Osteocyte (in vitro differentiated cells): ENCODE results near the gene OXCT1. TPM values are rescaled to one million over a fixed set of nuclear protein-coding genes. Genes with fewer than 3 reads are reported as not detected.
"Not testable (repeated sequence)": the region's sequence is repeated elsewhere in the genome, so short reads cannot be mapped to it uniquely, and the experiment has no call there.

ENCODE experiments used
- DNase-seq: peaks from one replicate; pipeline ENCODE4 v3.0.0; 2021; ENCODE audit warnings: mixed read lengths; ENCODE audit not compliant: unreplicated experiment; ENCODE audit errors: extremely low spot score
- H3K27ac Mint-ChIP-seq: one replicate; pipeline ENCODE4 v1.8.0; 2021; ENCODE audit warnings: mild to moderate bottlenecking, mixed read lengths; ENCODE audit not compliant: unreplicated experiment
- H3K27me3 Mint-ChIP-seq: one replicate; pipeline ENCODE4 v1.8.0; 2021; ENCODE audit warnings: mixed read lengths; ENCODE audit not compliant: unreplicated experiment
- H3K36me3 Mint-ChIP-seq: one replicate; pipeline ENCODE4 v1.8.0; 2021; ENCODE audit warnings: mixed read lengths; ENCODE audit not compliant: unreplicated experiment
- H3K4me1 Mint-ChIP-seq: one replicate; pipeline ENCODE4 v1.8.0; 2021; ENCODE audit warnings: mixed read lengths; ENCODE audit not compliant: unreplicated experiment
- H3K4me3 Mint-ChIP-seq: one replicate; pipeline ENCODE4 v1.8.0; 2021; ENCODE audit warnings: mild to moderate bottlenecking, moderate library complexity, mixed read lengths; ENCODE audit not compliant: unreplicated experiment
- H3K9me3 Mint-ChIP-seq: one replicate; pipeline ENCODE4 v1.8.0; 2021; ENCODE audit warnings: mixed read lengths; ENCODE audit not compliant: unreplicated experiment
- total RNA-seq: library from RNA; stranded (reverse); gene quantifications from 2 replicates; pipeline ENCODE4 v1.2.1, GENCODE V29; 2021
- TF ChIP-seq, protein P1 (sequence below): fragments of 200-600 bp; sonication (generic); IDR thresholded peaks from 2 replicates; pipeline ENCODE4 v1.5.0; 2021; ENCODE audit warnings: antibody characterized with exemption, mild to moderate bottlenecking, moderate library complexity

Gene OXCT1
- total RNA-seq, 1 donor from 2014 or later = 41.9 TPM

DNA sequence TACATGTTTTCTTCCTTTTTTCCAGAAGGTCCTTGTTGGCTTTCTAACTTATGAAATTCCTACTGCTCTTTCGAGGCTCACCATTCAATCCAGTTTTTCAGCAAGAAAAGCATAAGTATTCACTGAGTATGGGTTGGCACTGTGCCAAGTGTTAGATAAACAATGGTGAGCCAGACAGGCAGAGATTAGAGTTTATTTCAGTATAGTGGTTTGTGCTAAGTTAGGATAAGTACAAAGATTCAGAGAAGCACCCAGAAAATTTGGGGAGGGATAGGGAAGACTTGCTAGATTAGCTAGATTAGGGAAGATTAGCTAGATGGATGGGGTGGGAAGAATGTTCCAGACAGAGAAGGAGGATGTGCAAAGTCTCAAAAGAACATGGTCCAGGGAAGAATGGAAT, 122.9 kb downstream of the OXCT1 start:
- DNase-seq = no peak
- no peak overlapping the region for H3K4me3 Mint-ChIP-seq
- H3K9me3 Mint-ChIP-seq = no peaks in the 10 kb centered on the region
- H3K27me3 Mint-ChIP-seq = no peaks in the 10 kb centered on the region
- H3K27ac Mint-ChIP-seq = no peak overlapping the region
- TF ChIP-seq, protein P1, sequence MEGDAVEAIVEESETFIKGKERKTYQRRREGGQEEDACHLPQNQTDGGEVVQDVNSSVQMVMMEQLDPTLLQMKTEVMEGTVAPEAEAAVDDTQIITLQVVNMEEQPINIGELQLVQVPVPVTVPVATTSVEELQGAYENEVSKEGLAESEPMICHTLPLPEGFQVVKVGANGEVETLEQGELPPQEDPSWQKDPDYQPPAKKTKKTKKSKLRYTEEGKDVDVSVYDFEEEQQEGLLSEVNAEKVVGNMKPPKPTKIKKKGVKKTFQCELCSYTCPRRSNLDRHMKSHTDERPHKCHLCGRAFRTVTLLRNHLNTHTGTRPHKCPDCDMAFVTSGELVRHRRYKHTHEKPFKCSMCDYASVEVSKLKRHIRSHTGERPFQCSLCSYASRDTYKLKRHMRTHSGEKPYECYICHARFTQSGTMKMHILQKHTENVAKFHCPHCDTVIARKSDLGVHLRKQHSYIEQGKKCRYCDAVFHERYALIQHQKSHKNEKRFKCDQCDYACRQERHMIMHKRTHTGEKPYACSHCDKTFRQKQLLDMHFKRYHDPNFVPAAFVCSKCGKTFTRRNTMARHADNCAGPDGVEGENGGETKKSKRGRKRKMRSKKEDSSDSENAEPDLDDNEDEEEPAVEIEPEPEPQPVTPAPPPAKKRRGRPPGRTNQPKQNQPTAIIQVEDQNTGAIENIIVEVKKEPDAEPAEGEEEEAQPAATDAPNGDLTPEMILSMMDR = no peak
- H3K36me3 Mint-ChIP-seq = peaks cover 22% of the 10 kb centered on the region
- peaks cover 2% of the 10 kb centered on the region for H3K4me1 Mint-ChIP-seq

DNA sequence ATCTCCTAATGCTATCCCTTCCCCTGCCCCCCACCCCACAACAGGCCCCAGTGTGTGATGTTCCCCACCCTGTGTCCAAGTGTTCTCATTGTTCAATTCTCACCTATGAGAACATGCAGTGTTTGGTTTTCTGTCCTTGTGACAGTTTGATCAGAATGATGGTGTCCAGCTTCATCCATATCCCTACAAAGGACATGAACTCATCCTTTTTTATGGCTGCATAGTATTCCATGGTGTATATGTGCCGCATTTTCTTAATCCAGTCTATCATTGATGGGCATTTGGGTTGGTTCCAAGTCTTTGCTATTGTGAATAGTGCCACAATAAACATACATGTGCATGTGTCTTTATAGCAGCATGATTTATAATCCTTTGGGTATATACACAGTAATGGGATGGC, 127.6 kb downstream of the OXCT1 start:
- H3K4me3 Mint-ChIP-seq, H3K27ac Mint-ChIP-seq, DNase-seq, H3K4me1 Mint-ChIP-seq, H3K27me3 Mint-ChIP-seq, H3K9me3 Mint-ChIP-seq: not testable (repeated sequence)
- H3K36me3 Mint-ChIP-seq = peaks cover 43% of the 10 kb centered on the region

DNA sequence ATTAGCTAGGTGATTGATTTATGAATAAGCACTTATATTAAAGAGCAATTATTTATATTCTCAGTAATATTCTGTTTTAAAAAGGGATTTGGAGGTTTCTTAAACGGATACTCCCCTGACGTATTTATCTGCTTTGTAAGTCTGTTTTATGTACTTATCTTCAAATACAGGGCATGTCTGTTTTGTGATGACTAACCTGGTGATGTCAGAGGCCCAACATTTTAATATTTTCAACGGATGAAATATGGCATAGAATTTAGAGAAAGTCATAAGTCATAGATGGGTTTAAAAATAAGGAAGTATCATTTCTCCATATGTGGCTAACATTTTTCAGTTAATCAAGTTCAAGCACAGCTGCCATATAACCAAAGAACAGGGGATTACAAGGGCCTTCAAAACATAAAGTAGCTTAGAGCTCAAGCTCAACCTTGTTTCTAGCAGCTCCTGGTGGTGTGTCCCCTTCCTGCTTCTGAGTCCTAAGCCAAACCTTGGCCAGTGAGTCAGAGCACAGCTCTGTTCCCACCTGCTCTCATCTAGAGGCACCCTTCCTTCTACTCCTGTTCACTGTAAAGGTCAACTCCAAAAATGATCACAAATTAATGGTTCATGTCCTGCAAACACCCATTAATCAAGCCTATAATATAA, 131.4 kb downstream of the OXCT1 start:
- Mint-ChIP-seq H3K27me3 (no peaks in the 10 kb centered on the region), H3K4me1 (no peaks in the 10 kb centered on the region), H3K4me3 (no peak overlapping the region), H3K9me3 (no peaks in the 10 kb centered on the region), H3K36me3 (peaks cover 47% of the 10 kb centered on the region), H3K27ac (no peak overlapping the region)
- TF ChIP-seq, protein P1 = no peak
- no peak for DNase-seq

DNA sequence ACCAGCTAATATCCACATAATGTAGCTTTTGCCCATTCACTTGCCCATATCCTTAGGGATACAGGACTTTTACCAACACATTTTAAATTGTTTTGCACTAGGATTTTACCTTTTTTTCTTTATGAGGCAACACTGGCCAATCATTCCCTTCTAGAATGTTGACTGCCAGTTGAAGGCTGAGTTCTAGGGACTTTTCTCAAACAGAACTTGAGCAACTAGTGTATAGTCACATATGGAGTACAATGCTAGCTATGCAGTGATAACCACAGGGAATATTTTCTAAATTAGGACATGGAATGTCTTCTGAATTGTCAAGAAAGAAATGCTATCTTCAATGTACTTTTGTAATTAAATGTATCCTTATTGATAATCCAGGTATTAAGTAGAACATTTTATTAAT, 133.6 kb downstream of the OXCT1 start:
- Mint-ChIP-seq H3K36me3 (peaks cover 44% of the 10 kb centered on the region), H3K27ac (no peak overlapping the region)
- no peak for DNase-seq

DNA sequence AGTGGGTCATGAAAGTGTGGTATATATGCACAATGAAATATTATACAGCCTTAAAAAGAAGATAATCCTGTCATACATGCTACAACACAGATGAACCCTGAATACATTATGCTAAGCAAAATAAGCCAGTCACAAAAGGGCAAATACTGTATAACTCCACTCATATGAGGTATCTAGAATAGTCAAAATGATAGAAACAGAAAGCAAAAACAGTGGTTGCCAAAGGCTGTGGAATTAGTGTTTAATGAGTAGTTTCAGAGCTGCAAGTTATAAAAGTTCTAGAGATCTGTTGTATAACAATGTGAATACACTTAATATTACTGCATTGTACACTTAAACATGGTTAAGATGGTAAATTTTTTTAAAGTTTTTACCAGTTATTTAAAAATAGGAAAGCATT, 135.0 kb downstream of the OXCT1 start:
- Mint-ChIP-seq H3K4me1 (no peaks in the 10 kb centered on the region), H3K36me3 (peaks cover 42% of the 10 kb centered on the region), H3K4me3 (no peak overlapping the region), H3K9me3 (no peaks in the 10 kb centered on the region), H3K27me3 (no peaks in the 10 kb centered on the region), H3K27ac (no peak overlapping the region)
- TF ChIP-seq, protein P1 = no peak
- no peak for DNase-seq

More for the DNA sequence above, 133.6 kb downstream of the OXCT1 start:
- Mint-ChIP-seq H3K27me3 (no peaks in the 10 kb centered on the region), H3K4me1 (no peaks in the 10 kb centered on the region), H3K4me3 (no peak overlapping the region), H3K9me3 (no peaks in the 10 kb centered on the region)
- TF ChIP-seq, protein P1 = no peak

DNA sequence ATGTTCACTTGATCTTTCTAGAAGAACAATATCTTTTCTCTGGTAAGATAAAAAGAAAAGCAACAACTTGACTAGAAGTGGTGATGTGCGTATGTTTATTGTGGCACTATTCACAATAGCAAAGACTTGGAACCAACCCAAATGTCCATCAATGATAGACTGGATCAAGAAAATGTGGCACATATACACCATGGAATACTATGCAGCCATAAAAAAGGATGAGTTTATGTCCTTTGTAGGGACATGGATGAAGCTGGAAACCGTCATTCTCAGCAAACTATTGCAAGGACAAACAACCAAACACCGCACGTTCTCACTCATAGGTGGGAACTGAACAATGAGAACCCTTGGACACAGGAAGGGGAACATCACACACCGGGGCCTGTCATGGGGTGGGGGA, 140.8 kb downstream of the OXCT1 start:
- H3K4me1 Mint-ChIP-seq, H3K9me3 Mint-ChIP-seq, H3K27me3 Mint-ChIP-seq, DNase-seq, H3K4me3 Mint-ChIP-seq, H3K27ac Mint-ChIP-seq: not testable (repeated sequence)
- H3K36me3 Mint-ChIP-seq = peaks cover 14% of the 10 kb centered on the region
